ENCODE measurements around the gene INHBE. TPM values are rescaled to one million over a fixed set of nuclear protein-coding genes. Genes with fewer than 3 reads are reported as not detected.

Gene INHBE
- total RNA-seq, 1 experiment from 2014 or later, result 5.0 TPM

- TF ChIP-seq, protein P1, sequence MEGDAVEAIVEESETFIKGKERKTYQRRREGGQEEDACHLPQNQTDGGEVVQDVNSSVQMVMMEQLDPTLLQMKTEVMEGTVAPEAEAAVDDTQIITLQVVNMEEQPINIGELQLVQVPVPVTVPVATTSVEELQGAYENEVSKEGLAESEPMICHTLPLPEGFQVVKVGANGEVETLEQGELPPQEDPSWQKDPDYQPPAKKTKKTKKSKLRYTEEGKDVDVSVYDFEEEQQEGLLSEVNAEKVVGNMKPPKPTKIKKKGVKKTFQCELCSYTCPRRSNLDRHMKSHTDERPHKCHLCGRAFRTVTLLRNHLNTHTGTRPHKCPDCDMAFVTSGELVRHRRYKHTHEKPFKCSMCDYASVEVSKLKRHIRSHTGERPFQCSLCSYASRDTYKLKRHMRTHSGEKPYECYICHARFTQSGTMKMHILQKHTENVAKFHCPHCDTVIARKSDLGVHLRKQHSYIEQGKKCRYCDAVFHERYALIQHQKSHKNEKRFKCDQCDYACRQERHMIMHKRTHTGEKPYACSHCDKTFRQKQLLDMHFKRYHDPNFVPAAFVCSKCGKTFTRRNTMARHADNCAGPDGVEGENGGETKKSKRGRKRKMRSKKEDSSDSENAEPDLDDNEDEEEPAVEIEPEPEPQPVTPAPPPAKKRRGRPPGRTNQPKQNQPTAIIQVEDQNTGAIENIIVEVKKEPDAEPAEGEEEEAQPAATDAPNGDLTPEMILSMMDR (IDR thresholded peaks at IDR 0.05), result peak; percentile 16; the same call in 1 of the 2 replicates
Measured at GRCh38 chr12:57498132-57498502, 43.0 kb downstream of the INHBE start (continued).

DNA sequence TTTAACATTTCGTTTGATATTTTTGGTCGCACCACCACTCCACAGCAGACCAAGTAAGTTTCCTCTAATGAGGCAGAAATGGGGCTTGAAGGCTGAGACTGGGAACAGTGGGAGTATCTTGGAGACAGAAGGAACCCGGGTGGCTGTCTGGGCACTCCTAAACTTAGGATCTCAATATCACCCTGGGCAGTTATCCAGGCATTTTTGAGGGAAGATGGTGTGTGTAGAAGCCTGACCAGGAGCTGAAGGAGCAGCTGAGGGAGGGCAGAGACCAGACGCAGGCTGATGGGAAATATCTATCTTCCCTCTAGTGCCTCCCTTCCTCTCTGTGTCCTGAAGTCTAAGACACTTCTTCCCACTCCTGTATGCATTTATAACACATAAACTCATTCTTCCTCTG, 43.5 kb downstream of the INHBE start:
- H3K4me3 Mint-ChIP-seq, result no peak overlapping the region
- H3K27ac Mint-ChIP-seq, result no peak overlapping the region
- POLR2A ChIA-PET, result no interaction called here
- peaks cover 89% of the 10 kb centered on the region for H3K36me3 Mint-ChIP-seq
- DNase-seq (ENCODE audit: low spot score), result no peak
- no peak for ATAC-seq
- TF ChIP-seq ZNF512 (CRISPR knock-in tag; IDR thresholded peaks at IDR 0.05; ENCODE audit: borderline replicate concordance), result no peak
- no peak for TF ChIP-seq OVOL2 (CRISPR knock-in tag; IDR thresholded peaks at IDR 0.05; ENCODE audit: borderline replicate concordance)
- no peak for TF ChIP-seq JUN (CRISPR knock-in tag; IDR thresholded peaks at IDR 0.05)
- no peak for TF ChIP-seq SMAD3 (CRISPR knock-in tag; IDR thresholded peaks at IDR 0.05; ENCODE audit: borderline replicate concordance)
- TF ChIP-seq STAT6 (CRISPR knock-in tag; conservative IDR thresholded peaks at IDR 0.05; ENCODE audit: low read depth), result no peak
- no peak for TF ChIP-seq RELA (CRISPR knock-in tag; IDR thresholded peaks at IDR 0.05; ENCODE audit: borderline replicate concordance)
- no peak for TF ChIP-seq NR3C1 (CRISPR knock-in tag; conservative IDR thresholded peaks at IDR 0.05; ENCODE audit: low read depth)
- TF ChIP-seq HMGA2 (CRISPR knock-in tag; IDR thresholded peaks at IDR 0.05), result no peak
- TF ChIP-seq, protein P2, sequence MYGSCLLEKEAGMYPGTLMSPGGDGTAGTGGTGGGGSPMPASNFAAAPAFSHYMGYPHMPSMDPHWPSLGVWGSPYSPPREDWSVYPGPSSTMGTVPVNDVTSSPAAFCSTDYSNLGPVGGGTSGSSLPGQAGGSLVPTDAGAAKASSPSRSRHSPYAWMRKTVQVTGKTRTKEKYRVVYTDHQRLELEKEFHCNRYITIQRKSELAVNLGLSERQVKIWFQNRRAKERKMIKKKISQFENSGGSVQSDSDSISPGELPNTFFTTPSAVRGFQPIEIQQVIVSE (CRISPR knock-in tag; IDR thresholded peaks at IDR 0.05; ENCODE audit: borderline replicate concordance), result no peak
- TF ChIP-seq ZNF671 (CRISPR knock-in tag; IDR thresholded peaks at IDR 0.05), result no peak
- TF ChIP-seq MLX (CRISPR knock-in tag; IDR thresholded peaks at IDR 0.05), result no peak
- TF ChIP-seq FOXK1 (CRISPR knock-in tag; IDR thresholded peaks at IDR 0.05), result no peak
- TF ChIP-seq ATF1 (CRISPR knock-in tag; IDR thresholded peaks at IDR 0.05), result no peak
- H3K27me3 Mint-ChIP-seq (ENCODE audit: low read depth), result no peaks in the 10 kb centered on the region
- CTCF ChIA-PET, result interaction anchor here (1.0 kb wide), 1 partner anchor 14 kb away, joined by 5 read pairs; no protein-coding TSS in a partner anchor
- no peaks in the 10 kb centered on the region for H3K4me1 Mint-ChIP-seq
- peaks cover 5% of the 10 kb centered on the region; the same call in 1 of the 2 replicates for H3K9me3 Mint-ChIP-seq

GRCh38 chr12:57500213-57500612, 45.1 kb downstream of the INHBE start:
- H3K27ac Mint-ChIP-seq, result no peak overlapping the region
- H3K4me3 Mint-ChIP-seq, result no peak overlapping the region
- no peaks in the 10 kb centered on the region for H3K27me3 Mint-ChIP-seq (ENCODE audit: low read depth)
- CTCF ChIA-PET, result no interaction called here
- ATAC-seq (no peak), DNase-seq (ENCODE audit: low spot score) (no peak)
- no peaks in the 10 kb centered on the region for H3K4me1 Mint-ChIP-seq
- peaks cover 95% of the 10 kb centered on the region for H3K36me3 Mint-ChIP-seq
- H3K9me3 Mint-ChIP-seq, result peaks cover 5% of the 10 kb centered on the region; the same call in 1 of the 2 replicates
- POLR2A ChIA-PET, result interaction anchor here (0.7 to 1.4 kb wide), 2 partner anchors 19 to 26 kb away, joined by 3 to 4 read pairs; no protein-coding TSS in a partner anchor
- no peak for TF ChIP-seq HMGA2 (CRISPR knock-in tag; IDR thresholded peaks at IDR 0.05)
- no peak for TF ChIP-seq ZMAT4 (CRISPR knock-in tag; IDR thresholded peaks at IDR 0.05)
- TF ChIP-seq FOXK1 (CRISPR knock-in tag; IDR thresholded peaks at IDR 0.05), result no peak
- no peak for TF ChIP-seq ERG (CRISPR knock-in tag; IDR thresholded peaks at IDR 0.05)
- TF ChIP-seq SMAD3 (CRISPR knock-in tag; IDR thresholded peaks at IDR 0.05; ENCODE audit: borderline replicate concordance), result no peak
- no peak for TF ChIP-seq FOXP1 (CRISPR knock-in tag; IDR thresholded peaks at IDR 0.05; ENCODE audit: borderline replicate concordance)
- no peak for TF ChIP-seq ZNF425 (CRISPR knock-in tag; conservative IDR thresholded peaks at IDR 0.05)
- TF ChIP-seq ZNF263 (CRISPR knock-in tag; IDR thresholded peaks at IDR 0.05; ENCODE audit: low read depth), result no peak
- TF ChIP-seq, protein P2 (CRISPR knock-in tag; IDR thresholded peaks at IDR 0.05; ENCODE audit: borderline replicate concordance), result no peak
- TF ChIP-seq JAZF1 (CRISPR knock-in tag; IDR thresholded peaks at IDR 0.05), result no peak
